K562 (cell line): Measurements from ENCODE around the gene HSPB6. TPM values are rescaled to one million over a fixed set of nuclear protein-coding genes. Genes with fewer than 3 reads are reported as not detected.
A peak's percentile ranks its signal among the peaks of the same experiment; 100 is the strongest.

Source experiments
- BRCA1 ChIP-seq, 2 experiments: fragments of 450-650 bp in 1 of 2; sonication (generic) in 1 of 2; formaldehyde crosslinking in 1 of 2; IDR thresholded peaks; 2 replicates each; pipeline versions ENCODE4 v1.5.0 to v1.6.1; 2017 to 2020; ENCODE audit warnings: mild to moderate bottlenecking in 1 of 2, missing genetic modification reagents in 1 of 2
- ESRRA ChIP-seq: fragments of 450-650 bp; IDR thresholded peaks from 2 replicates; pipeline ENCODE4 v1.6.1; 2014; ENCODE audit warnings: low read depth, mild to moderate bottlenecking, moderate library complexity, borderline replicate concordance
- ILF3 ChIP-seq: fragments of 450-650 bp; IDR thresholded peaks from 2 replicates; pipeline ENCODE4 v1.6.1; 2018; ENCODE audit warnings: antibody characterized with exemption, mild to moderate bottlenecking, moderate library complexity, borderline replicate concordance
- KDM1A ChIP-seq, 2 experiments: fragments of 450-650 bp; IDR thresholded peaks; 2 replicates each; pipeline ENCODE4 v1.6.1; 2016; ENCODE audit warnings: mild to moderate bottlenecking in 2 of 2
- MXD1 ChIP-seq: fragments of 250-450 bp; sonication (Bioruptor Pico); IDR thresholded peaks from 2 replicates; pipeline ENCODE4 v1.8.0; 2021; ENCODE audit warnings: borderline replicate concordance, mild to moderate bottlenecking, moderate library complexity; ENCODE audit not compliant: poor library complexity, severe bottlenecking
- NCOA6 ChIP-seq: fragments of 450-650 bp; IDR thresholded peaks from 2 replicates; pipeline ENCODE4 v1.6.1; 2017; ENCODE audit warnings: mild to moderate bottlenecking
- TEAD1 ChIP-seq, 2 experiments: fragments of 450-650 bp in 1 of 2; sonication (generic) in 1 of 2; formaldehyde crosslinking; IDR thresholded peaks; 2 replicates each; pipeline versions ENCODE4 v1.4.0 to v1.8.0; 2020 to 2022; ENCODE audit warnings: mild to moderate bottlenecking in 2 of 2, missing genetic modification reagents in 1 of 2
- ZNF140 ChIP-seq: fragments of 250-450 bp; sonication (Bioruptor Pico); IDR thresholded peaks from 2 replicates; pipeline ENCODE4 v1.8.0; 2021; ENCODE audit warnings: moderate library complexity, mild to moderate bottlenecking, inconsistent platforms
- ZNF311 ChIP-seq: fragments of 250-450 bp; sonication (Bioruptor Pico); IDR thresholded peaks from 2 replicates; pipeline ENCODE4 v1.4.0; 2020; ENCODE audit warnings: mild to moderate bottlenecking, moderate library complexity
- ZNF445 ChIP-seq: fragments of 250-450 bp; sonication (Bioruptor Pico); IDR thresholded peaks from 2 replicates; pipeline ENCODE4 v1.4.0; 2020; ENCODE audit warnings: low read depth, mild to moderate bottlenecking, moderate library complexity
- polyA plus RNA-seq, 8 experiments: library from polyadenylated mRNA; depleted of rRNA in 4 of 8; stranded (reverse) in 5 of 8; unstranded in 3 of 8; fragments of >200 nt; fragmentation: Nextera tagmentation in 2 of 8; fragmentation: Illumina TruSeq in 1 of 8; extraction: Ambion mirVana in 2 of 8; extraction: Trizol in 1 of 8; gene quantifications; 2 replicates each; pipeline versions ENCODE4 v1.2.1 to v1.2.3, GENCODE V29; 2011 to 2014; ENCODE audit warnings: inconsistent platforms in 1 of 8, missing spikeins in 1 of 8
- total RNA-seq, 7 experiments: library from RNA; depleted of rRNA in 6 of 7; stranded (reverse); fragments of >200 nt in 6 of 7; fragmentation: Illumina TruSeq in 2 of 7; extraction: Trizol in 2 of 7; gene quantifications; 2 replicates each; pipeline versions ENCODE4 v1.2.1 to v1.2.3, GENCODE V29; 2011 to 2021; ENCODE audit warnings: low replicate concordance in 1 of 7
- TF ChIP-seq, protein P1 (sequence below): IDR thresholded peaks from 2 replicates; pipeline ENCODE4 v1.6.1; 2012; ENCODE audit warnings: low read depth, low read length, improper control_type of control experiment, borderline replicate concordance
- TF ChIP-seq, protein P2 (sequence below), 2 experiments: fragments of 450-650 bp in 1 of 2; sonication (generic) in 1 of 2; formaldehyde crosslinking in 1 of 2; IDR thresholded peaks; 2 replicates each; pipeline versions ENCODE4 v1.7.1 to v1.9.0; 2016 to 2022; ENCODE audit warnings: inconsistent platforms in 1 of 2, mild to moderate bottlenecking in 1 of 2, missing genetic modification reagents in 1 of 2
- TF ChIP-seq, protein P3 (sequence below): fragments of 250-450 bp; sonication (Bioruptor Pico); IDR thresholded peaks from 2 replicates; pipeline ENCODE4 v1.4.0; 2020; ENCODE audit warnings: mild to moderate bottlenecking, moderate library complexity

HSPB6 gene
- total and polyA plus RNA-seq, 9 of the 15 experiments (the other 6 are each of a cell fraction or from before 2014, with no cell fraction given) = 0.55 TPM; not detected in 8

GRCh38 chr19:35745328-35746086 is 11.3 kb downstream of the HSPB6 start, which contains the start of the genes PSENEN and U2AF1L4 (continued):
- TF ChIP-seq, protein P1, sequence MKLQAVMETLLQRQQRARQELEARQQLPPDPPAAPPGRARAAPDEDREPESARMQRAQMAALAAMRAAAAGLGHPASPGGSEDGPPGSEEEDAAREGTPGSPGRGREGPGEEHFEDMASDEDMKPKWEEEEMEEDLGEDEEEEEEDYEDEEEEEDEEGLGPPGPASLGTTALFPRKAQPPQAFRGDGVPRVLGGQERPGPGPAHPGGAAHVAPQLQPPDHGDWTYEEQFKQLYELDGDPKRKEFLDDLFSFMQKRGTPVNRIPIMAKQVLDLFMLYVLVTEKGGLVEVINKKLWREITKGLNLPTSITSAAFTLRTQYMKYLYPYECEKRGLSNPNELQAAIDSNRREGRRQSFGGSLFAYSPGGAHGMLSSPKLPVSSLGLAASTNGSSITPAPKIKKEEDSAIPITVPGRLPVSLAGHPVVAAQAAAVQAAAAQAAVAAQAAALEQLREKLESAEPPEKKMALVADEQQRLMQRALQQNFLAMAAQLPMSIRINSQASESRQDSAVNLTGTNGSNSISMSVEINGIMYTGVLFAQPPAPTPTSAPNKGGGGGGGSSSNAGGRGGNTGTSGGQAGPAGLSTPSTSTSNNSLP = no peak
- no peak for TF ChIP-seq ZNF445 (CRISPR knock-in tag)
- TF ChIP-seq, protein P2, sequence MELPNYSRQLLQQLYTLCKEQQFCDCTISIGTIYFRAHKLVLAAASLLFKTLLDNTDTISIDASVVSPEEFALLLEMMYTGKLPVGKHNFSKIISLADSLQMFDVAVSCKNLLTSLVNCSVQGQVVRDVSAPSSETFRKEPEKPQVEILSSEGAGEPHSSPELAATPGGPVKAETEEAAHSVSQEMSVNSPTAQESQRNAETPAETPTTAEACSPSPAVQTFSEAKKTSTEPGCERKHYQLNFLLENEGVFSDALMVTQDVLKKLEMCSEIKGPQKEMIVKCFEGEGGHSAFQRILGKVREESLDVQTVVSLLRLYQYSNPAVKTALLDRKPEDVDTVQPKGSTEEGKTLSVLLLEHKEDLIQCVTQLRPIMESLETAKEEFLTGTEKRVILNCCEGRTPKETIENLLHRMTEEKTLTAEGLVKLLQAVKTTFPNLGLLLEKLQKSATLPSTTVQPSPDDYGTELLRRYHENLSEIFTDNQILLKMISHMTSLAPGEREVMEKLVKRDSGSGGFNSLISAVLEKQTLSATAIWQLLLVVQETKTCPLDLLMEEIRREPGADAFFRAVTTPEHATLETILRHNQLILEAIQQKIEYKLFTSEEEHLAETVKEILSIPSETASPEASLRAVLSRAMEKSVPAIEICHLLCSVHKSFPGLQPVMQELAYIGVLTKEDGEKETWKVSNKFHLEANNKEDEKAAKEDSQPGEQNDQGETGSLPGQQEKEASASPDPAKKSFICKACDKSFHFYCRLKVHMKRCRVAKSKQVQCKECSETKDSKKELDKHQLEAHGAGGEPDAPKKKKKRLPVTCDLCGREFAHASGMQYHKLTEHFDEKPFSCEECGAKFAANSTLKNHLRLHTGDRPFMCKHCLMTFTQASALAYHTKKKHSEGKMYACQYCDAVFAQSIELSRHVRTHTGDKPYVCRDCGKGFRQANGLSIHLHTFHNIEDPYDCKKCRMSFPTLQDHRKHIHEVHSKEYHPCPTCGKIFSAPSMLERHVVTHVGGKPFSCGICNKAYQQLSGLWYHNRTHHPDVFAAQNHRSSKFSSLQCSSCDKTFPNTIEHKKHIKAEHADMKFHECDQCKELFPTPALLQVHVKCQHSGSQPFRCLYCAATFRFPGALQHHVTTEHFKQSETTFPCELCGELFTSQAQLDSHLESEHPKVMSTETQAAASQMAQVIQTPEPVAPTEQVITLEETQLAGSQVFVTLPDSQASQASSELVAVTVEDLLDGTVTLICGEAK (IDR thresholded peaks at IDR 0.05) = peak; percentile 92
- TF ChIP-seq, protein P2 (CRISPR knock-in tag; IDR thresholded peaks at IDR 0.05) = no peak
- TF ChIP-seq KDM1A (IDR thresholded peaks at IDR 0.05) = no peak
- TF ChIP-seq MXD1 (CRISPR knock-in tag) = no peak
- TF ChIP-seq ILF3 = no peak
- TF ChIP-seq ZNF140 (CRISPR knock-in tag) = no peak
- no peak for TF ChIP-seq ZNF311 (CRISPR knock-in tag)
- TF ChIP-seq NCOA6 = no peak
- no peak for TF ChIP-seq BRCA1 (IDR thresholded peaks at IDR 0.05)
- no peak for TF ChIP-seq BRCA1 (CRISPR knock-in tag; IDR thresholded peaks at IDR 0.05)
- TF ChIP-seq ESRRA = no peak
- no peak for TF ChIP-seq TEAD1 (CRISPR knock-in tag; IDR thresholded peaks at IDR 0.05)
- TF ChIP-seq, protein P3, sequence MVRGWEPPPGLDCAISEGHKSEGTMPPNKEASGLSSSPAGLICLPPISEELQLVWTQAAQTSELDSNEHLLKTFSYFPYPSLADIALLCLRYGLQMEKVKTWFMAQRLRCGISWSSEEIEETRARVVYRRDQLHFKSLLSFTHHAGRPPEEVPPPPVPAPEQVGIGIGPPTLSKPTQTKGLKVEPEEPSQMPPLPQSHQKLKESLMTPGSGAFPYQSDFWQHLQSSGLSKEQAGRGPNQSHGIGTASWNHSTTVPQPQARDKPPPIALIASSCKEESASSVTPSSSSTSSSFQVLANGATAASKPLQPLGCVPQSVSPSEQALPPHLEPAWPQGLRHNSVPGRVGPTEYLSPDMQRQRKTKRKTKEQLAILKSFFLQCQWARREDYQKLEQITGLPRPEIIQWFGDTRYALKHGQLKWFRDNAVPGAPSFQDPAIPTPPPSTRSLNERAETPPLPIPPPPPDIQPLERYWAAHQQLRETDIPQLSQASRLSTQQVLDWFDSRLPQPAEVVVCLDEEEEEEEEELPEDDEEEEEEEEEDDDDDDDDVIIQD (CRISPR knock-in tag) = no peak
